Measurements from ENCODE around the gene KRT17. TPM values are rescaled to one million over a fixed set of nuclear protein-coding genes. Genes with fewer than 3 reads are reported as not detected.
"Not testable (repeated sequence)": the region's sequence is repeated elsewhere in the genome, so short reads cannot be mapped to it uniquely, and the experiment has no call there.

KRT17 gene
- total RNA-seq, 1 experiment from 2014 or later, result 1.9 TPM

DNA sequence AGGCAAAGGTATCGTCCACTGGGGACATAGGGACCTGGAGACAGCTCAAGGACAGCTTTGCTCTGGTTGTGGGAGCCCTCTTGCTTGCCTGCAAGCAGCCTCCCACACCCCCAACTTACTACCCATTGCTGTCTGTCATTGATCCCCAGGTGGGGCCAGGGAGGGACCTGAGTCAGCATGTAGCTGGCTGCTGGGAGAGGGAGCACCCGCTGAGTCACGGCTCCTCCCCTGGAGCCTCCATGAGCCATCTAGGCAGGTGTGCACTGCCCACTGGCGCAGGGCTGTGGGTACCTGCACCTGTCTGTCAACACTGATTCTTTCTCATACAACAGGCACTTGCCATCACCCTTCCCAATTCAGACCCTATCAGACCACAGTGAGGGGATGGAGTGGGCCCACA, 47.6 kb downstream of the KRT17 start:
- CTCF ChIA-PET; ATAC-seq; H3K9me3 ChIP-seq (ENCODE audit: control insufficient read depth, insufficient read depth, low read depth, low read length); DNase-seq (ENCODE audit: low read depth, low spot score); intact Hi-C loops (cut with micrococcal nuclease; ENCODE audit: unreplicated experiment); H3K4me3 ChIP-seq (ENCODE audit: low read depth in 2 of 2, low read length in 2 of 2); H3K27ac ChIP-seq (ENCODE audit: low read length); BruUV-seq (replicated peaks); H3K36me3 ChIP-seq (ENCODE audit: control insufficient read depth, insufficient read depth, low read length); H3K27me3 ChIP-seq (ENCODE audit: control insufficient read depth, insufficient read depth, low read length); H3K4me1 ChIP-seq (ENCODE audit: control insufficient read depth, insufficient read depth, low read length); POLR2A ChIA-PET; in situ Hi-C loops (cut with HindIII; ENCODE audit: low pct_unique_long_range_greater_than_20kb, low sequenced_read_pairs): not testable (repeated sequence)

DNA sequence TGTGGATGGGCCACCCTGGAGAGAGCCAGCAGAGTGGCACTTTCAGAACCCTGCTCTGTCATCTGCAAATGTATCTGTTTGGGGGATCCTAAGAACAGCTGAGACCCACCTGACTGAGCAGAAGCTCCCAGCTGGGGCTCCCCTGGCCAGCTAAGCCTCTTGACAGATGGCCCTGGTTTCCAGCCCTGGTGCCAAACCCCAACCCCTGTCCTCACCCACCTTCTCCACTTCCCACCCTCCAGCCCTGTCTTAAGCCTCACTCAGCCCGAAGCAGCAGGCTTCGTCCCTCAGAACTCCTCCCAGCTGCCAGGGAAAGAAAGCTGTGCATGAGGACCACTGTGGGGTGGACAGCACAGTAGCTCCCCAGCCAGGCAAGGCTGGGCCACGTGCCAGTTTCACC, 49.0 kb downstream of the KRT17 start:
- Histone ChIP-seq H3K4me3 (ENCODE audit: low read depth in 2 of 2, low read length in 2 of 2) (no peak overlapping the region), H3K9me3 (ENCODE audit: control insufficient read depth, insufficient read depth, low read depth, low read length) (no peaks in the 10 kb centered on the region), H3K4me1 (ENCODE audit: control insufficient read depth, insufficient read depth, low read length) (peaks cover 9% of the 10 kb centered on the region; the same call in 1 of the 2 replicates), H3K27ac (ENCODE audit: low read length) (no peak overlapping the region), H3K27me3 (ENCODE audit: control insufficient read depth, insufficient read depth, low read length) (0 out of 2 replicates have a peak, but pooled peaks cover 2% of the 10 kb centered on the region), H3K36me3 (ENCODE audit: control insufficient read depth, insufficient read depth, low read length) (no peaks in the 10 kb centered on the region)
- intact Hi-C loops (cut with micrococcal nuclease; ENCODE audit: unreplicated experiment) (no loop called here), in situ Hi-C loops (cut with HindIII; ENCODE audit: low pct_unique_long_range_greater_than_20kb, low sequenced_read_pairs) (no loop called here)
- TF ChIP-seq SIN3A (IDR thresholded peaks at IDR 0.05; ENCODE audit: borderline replicate concordance, insufficient read depth, low read depth, low read length), result no peak
- no peak for TF ChIP-seq TCF7L2 (IDR thresholded peaks at IDR 0.05; ENCODE audit: low read depth, low read length)
- TF ChIP-seq, protein P1, sequence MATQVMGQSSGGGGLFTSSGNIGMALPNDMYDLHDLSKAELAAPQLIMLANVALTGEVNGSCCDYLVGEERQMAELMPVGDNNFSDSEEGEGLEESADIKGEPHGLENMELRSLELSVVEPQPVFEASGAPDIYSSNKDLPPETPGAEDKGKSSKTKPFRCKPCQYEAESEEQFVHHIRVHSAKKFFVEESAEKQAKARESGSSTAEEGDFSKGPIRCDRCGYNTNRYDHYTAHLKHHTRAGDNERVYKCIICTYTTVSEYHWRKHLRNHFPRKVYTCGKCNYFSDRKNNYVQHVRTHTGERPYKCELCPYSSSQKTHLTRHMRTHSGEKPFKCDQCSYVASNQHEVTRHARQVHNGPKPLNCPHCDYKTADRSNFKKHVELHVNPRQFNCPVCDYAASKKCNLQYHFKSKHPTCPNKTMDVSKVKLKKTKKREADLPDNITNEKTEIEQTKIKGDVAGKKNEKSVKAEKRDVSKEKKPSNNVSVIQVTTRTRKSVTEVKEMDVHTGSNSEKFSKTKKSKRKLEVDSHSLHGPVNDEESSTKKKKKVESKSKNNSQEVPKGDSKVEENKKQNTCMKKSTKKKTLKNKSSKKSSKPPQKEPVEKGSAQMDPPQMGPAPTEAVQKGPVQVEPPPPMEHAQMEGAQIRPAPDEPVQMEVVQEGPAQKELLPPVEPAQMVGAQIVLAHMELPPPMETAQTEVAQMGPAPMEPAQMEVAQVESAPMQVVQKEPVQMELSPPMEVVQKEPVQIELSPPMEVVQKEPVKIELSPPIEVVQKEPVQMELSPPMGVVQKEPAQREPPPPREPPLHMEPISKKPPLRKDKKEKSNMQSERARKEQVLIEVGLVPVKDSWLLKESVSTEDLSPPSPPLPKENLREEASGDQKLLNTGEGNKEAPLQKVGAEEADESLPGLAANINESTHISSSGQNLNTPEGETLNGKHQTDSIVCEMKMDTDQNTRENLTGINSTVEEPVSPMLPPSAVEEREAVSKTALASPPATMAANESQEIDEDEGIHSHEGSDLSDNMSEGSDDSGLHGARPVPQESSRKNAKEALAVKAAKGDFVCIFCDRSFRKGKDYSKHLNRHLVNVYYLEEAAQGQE (IDR thresholded peaks at IDR 0.05; ENCODE audit: insufficient read depth in 1 of 2, low read depth in 2 of 2, low read length in 1 of 2), result no peak
- TF ChIP-seq, protein P2, sequence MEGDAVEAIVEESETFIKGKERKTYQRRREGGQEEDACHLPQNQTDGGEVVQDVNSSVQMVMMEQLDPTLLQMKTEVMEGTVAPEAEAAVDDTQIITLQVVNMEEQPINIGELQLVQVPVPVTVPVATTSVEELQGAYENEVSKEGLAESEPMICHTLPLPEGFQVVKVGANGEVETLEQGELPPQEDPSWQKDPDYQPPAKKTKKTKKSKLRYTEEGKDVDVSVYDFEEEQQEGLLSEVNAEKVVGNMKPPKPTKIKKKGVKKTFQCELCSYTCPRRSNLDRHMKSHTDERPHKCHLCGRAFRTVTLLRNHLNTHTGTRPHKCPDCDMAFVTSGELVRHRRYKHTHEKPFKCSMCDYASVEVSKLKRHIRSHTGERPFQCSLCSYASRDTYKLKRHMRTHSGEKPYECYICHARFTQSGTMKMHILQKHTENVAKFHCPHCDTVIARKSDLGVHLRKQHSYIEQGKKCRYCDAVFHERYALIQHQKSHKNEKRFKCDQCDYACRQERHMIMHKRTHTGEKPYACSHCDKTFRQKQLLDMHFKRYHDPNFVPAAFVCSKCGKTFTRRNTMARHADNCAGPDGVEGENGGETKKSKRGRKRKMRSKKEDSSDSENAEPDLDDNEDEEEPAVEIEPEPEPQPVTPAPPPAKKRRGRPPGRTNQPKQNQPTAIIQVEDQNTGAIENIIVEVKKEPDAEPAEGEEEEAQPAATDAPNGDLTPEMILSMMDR (IDR thresholded peaks at IDR 0.05), result no peak
- CTCF ChIA-PET, result interaction anchor here (0.5 kb wide), 1 partner anchor 89 kb away, joined by 4 read pairs; no protein-coding TSS in a partner anchor
- BruUV-seq (replicated peaks), result no TSS peak
- DNase-seq (ENCODE audit: low read depth, low spot score) (no peak), ATAC-seq (no peak)
- POLR2A ChIA-PET, result interaction anchor here (0.6 kb wide), 1 partner anchor 73 kb away, joined by 13 read pairs; no protein-coding TSS in a partner anchor

DNA sequence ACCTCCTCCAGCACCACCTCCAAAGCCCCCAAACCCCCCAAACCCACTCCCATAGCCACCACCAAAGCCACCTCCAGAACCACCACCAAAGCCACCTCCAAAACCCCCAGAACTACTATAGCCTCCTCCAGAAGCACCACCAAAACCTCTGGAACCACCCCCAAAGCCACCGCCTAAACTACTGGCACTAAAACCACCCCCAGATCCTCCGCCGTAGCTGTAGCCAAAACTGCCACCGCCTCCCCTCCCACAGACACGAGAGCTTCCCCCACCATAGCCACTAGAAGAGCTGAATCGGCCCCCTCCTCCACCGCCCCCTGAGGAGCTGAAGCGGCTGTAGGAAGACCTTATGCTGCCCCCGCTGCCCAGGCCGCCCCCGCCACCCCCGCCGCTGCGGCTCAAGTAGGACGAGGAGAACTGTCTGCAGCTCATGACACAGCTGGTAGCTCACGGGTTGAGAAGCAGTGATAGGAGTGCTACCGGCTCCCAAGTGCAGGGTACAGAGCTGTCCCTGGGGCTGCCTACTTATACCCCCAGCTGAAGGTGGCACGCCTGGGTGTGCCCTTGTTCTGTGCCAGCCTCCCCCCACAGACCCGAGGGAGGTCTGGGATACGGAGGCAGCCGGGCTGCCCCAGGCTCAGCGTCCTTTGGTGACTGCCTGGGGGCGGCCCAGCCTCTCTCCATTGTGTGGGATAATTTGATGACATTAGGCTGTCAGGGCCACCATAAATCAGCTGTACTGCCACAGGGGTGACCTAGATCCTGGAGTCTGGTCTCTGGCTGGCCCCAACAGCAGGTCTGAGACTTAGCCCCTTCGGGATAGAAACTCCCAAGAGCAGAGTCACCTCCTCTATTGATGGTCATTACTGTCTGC, 52.6 kb downstream of the KRT17 start, which contains the start of gene KRT9:
TSS of gene KRT9 (minus strand) at position 499 of the 874 bp plus-strand sequence. CDS start at position 432, 67 bp downstream.
- Histone ChIP-seq H3K4me3 (ENCODE audit: low read depth in 2 of 2, low read length in 2 of 2) (no peak within 1 kb of the TSS), H3K36me3 (ENCODE audit: control insufficient read depth, insufficient read depth, low read length) (no peaks in the 10 kb centered on the region), H3K9me3 (ENCODE audit: control insufficient read depth, insufficient read depth, low read depth, low read length) (no peaks in the 10 kb centered on the region), H3K27me3 (ENCODE audit: control insufficient read depth, insufficient read depth, low read length) (0 out of 2 replicates have a peak, but pooled peaks cover 2% of the 10 kb centered on the region), H3K4me1 (ENCODE audit: control insufficient read depth, insufficient read depth, low read length) (no peaks in the 10 kb centered on the region), H3K27ac (ENCODE audit: low read length) (no peak within 1 kb of the TSS)
- in situ Hi-C loops (cut with HindIII; ENCODE audit: low pct_unique_long_range_greater_than_20kb, low sequenced_read_pairs), result no loop called here
- CTCF ChIA-PET, result interaction anchor here (1.5 kb wide), 1 partner anchor 23 kb away, joined by 3 read pairs; no protein-coding TSS in a partner anchor
- no peak for ATAC-seq
- intact Hi-C loops (cut with micrococcal nuclease; ENCODE audit: unreplicated experiment), result no loop called here
- BruUV-seq (replicated peaks), result no TSS peak
- TF ChIP-seq, protein P2 (IDR thresholded peaks at IDR 0.05), result no peak
- TF ChIP-seq POLR2AphosphoS5 (IDR thresholded peaks at IDR 0.05; ENCODE audit: low read depth, low read length) (no peak), TCF7L2 (IDR thresholded peaks at IDR 0.05; ENCODE audit: low read depth, low read length) (no peak), SIN3A (IDR thresholded peaks at IDR 0.05; ENCODE audit: borderline replicate concordance, insufficient read depth, low read depth, low read length) (no peak)
- TF ChIP-seq, protein P1 (IDR thresholded peaks at IDR 0.05; ENCODE audit: insufficient read depth in 1 of 2, low read depth in 2 of 2, low read length in 1 of 2), result no peak
- POLR2A ChIA-PET, result no interaction called here
- no peak for DNase-seq (ENCODE audit: low read depth, low spot score)

All from Panc1 (cell line).